GM12872 (cell line): ENCODE measurements around the gene FAM9A.

ENCODE experiments used
- TF ChIP-seq, protein P1 (sequence below): IDR thresholded peaks from 3 replicates; pipeline ENCODE4 v1.5.1; 2011; ENCODE audit warnings: low read depth, mild to moderate bottlenecking, low read length, moderate library complexity; ENCODE audit not compliant: insufficient read depth

FAM9A gene

DNA sequence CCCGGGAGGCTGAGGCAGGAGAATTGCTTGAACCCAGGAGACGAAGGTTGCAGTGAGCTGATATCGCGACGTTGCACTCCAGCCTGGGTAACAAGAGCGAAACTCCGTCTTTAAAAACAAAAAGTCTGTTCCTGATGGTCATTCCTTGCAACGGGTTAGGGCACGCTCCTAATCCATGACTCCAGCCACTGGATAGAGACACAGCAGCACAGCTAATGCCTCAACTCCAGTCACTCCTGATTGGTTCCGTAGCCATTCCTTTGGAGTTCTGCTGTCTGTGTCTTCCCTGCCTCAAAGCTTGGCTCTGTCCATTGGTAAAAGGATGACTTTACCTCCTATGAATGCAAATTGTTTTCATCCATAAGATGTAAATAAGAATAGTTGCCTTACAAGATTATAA, 44.3 kb upstream of the FAM9A start:
- TF ChIP-seq, protein P1, sequence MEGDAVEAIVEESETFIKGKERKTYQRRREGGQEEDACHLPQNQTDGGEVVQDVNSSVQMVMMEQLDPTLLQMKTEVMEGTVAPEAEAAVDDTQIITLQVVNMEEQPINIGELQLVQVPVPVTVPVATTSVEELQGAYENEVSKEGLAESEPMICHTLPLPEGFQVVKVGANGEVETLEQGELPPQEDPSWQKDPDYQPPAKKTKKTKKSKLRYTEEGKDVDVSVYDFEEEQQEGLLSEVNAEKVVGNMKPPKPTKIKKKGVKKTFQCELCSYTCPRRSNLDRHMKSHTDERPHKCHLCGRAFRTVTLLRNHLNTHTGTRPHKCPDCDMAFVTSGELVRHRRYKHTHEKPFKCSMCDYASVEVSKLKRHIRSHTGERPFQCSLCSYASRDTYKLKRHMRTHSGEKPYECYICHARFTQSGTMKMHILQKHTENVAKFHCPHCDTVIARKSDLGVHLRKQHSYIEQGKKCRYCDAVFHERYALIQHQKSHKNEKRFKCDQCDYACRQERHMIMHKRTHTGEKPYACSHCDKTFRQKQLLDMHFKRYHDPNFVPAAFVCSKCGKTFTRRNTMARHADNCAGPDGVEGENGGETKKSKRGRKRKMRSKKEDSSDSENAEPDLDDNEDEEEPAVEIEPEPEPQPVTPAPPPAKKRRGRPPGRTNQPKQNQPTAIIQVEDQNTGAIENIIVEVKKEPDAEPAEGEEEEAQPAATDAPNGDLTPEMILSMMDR: no peak

DNA sequence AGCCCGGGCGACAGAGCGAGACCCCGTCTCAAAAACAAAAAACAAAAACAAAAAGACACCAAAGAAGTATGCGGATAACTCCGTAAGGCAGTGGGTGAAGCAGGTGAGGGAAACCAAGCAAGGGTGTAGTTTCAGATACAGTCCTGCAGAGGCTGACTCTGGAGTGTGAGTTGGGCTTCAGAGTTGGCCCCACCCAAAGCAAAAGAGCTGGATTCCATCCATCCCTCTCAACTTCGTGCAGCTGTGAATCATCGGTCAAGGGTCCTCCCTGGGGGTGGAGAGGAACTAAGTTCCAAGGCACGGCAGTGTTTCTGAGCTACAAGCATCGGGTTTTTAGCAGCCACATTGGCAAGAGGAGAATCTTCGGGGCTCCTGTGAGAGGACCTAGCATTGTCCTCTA, 43.9 kb upstream of the FAM9A start:
- TF ChIP-seq, protein P1: no peak

GRCh38 chrX:8844157-8844556, 43.0 kb upstream of the FAM9A start:
- TF ChIP-seq, protein P1: no peak

- TF ChIP-seq, protein P1: no peak
Observed at GRCh38 chrX:8841911-8842310, 40.7 kb upstream of the FAM9A start.

DNA sequence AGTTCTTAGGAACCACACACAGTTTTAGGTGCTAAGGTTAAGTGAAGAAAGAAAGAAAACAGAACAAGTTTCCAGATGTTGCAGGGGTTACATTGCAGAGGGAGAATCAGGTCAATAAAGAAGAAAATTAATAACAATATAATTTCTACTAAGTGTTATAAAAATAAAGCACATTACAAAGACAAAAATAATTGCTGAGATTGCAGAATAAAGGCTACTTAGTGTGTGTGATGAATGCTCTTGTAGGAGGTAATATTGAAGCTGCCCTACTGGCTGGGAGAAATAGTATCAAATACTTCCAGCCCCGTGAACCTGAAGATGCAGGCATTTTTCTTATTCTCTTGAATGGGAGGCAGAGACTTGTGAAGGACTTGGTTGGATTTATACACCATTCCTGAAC, 33.2 kb upstream of the FAM9A start:
- TF ChIP-seq, protein P1: no peak

DNA sequence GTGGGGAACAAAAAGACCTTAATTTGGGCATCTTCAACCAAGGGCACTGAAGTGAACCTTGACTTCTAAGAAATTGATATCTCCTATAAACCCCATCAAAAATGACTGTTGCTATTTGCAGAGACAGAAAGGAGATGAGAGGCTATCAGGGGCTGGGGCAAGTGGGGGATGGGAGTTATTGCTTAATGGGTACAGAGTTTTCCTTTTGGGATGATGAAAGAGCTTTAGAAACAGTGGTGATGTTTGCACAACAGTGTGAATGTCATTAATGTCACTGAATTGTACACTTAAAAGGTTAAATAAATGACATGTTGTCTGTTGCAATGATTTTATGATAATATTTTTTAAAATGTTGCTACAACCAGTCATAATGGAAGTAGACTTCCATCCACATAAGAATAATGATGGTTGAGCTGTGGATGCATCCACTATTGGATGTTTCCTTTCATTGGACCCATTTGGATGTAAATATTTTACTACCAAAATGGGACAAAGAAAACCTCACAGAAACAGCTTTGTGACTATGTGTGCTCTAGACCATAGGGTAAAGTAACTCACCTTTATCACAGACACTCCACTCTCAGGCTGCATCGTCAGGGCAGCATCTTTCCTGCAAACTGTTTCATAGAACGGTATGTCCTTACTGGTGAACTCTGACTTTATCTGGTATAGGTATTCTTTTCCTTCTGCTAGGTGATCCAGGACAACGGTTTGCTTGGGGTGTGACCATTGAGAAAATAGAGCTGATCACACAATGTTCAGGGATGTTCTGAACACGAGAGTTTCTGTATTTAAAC, 31.6 kb upstream of the FAM9A start:
- TF ChIP-seq, protein P1: no peak

DNA sequence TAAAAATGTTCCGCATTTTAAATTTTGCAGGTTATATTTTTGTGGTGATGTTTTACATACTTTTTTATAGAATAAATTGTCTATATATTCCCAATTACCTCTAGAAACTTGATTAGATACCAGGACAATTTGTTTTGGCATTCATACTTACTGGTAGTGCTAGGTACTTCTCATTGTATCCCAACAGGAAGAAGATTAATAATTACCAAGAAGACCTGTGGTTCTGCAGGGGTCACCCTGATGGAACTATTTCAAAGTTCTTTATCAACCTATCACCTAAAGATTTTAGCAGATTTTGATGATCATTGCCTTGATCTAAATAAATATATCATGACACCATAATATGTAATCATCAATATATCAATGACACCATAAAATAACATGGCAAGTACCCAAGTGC, 22.5 kb upstream of the FAM9A start:
- TF ChIP-seq, protein P1: no peak
